ENCODE measurements around the gene SCNN1B. TPM values are rescaled to one million over a fixed set of nuclear protein-coding genes. Genes with fewer than 3 reads are reported as not detected.

Gene SCNN1B
- total and polyA plus RNA-seq, 4 experiments from 2014 or later, result not detected

DNA sequence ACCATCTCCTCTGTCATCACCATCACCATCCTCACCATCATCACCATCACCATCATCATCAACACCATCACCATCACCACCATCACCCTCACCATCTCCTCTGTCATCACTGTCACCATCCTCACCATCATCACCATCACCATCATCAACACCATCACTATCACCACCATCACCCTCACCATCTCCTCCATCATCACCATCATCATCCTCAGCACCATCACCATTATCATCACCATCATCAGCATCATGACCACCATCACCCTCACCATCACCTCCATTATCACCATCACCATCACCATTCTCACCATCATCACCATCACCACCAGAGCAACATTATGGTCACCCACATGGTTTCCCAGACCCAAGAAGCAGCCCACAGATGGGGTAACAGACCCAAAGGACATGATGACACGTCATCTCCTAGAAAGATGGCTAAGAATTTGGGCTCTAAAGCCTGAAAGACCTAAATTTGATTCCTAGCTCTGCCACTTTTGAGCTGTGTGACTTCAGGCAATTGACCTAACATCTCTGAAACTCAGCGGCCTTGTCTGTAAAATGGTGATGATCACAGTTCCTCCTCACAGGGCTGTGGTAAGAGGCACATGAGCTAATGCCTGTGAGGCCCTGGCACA lies 14.6 kb downstream of the SCNN1B start:
- no peaks in the 10 kb centered on the region for H3K36me3 ChIP-seq (ENCODE audit: insufficient read depth, low read length)
- H3K4me3 ChIP-seq (ENCODE audit: low read length in 2 of 2), result no peak overlapping the region
- H3K9me3 ChIP-seq (ENCODE audit: control insufficient read depth in 1 of 2, low read length in 2 of 2), result no peaks in the 10 kb centered on the region
- H3K27ac ChIP-seq (ENCODE audit: low read depth, low read length), result no peak overlapping the region
- ChIA-PET CTCF (ENCODE audit: partially characterized antibody) (no interaction called here), POLR2A (ENCODE audit: partially characterized antibody) (no interaction called here)
- no peaks in the 10 kb centered on the region for H3K9me3 Mint-ChIP-seq
- no peaks in the 10 kb centered on the region for H3K4me1 ChIP-seq (ENCODE audit: insufficient read depth, low read length)
- H3K27ac Mint-ChIP-seq, result no peak overlapping the region
- DNase-seq, result no peak
- H3K4me1 Mint-ChIP-seq, result no peaks in the 10 kb centered on the region
- peaks cover 3 to 7% of the 10 kb centered on the region in 2 donors for H3K27me3 Mint-ChIP-seq
- no peaks in the 10 kb centered on the region for H3K27me3 ChIP-seq (ENCODE audit: insufficient read depth, low read length)
- intact Hi-C loops (cut with micrococcal nuclease), result no loop called here
- no peak overlapping the region for H3K4me3 Mint-ChIP-seq
- no peaks in the 10 kb centered on the region for H3K36me3 Mint-ChIP-seq

DNA sequence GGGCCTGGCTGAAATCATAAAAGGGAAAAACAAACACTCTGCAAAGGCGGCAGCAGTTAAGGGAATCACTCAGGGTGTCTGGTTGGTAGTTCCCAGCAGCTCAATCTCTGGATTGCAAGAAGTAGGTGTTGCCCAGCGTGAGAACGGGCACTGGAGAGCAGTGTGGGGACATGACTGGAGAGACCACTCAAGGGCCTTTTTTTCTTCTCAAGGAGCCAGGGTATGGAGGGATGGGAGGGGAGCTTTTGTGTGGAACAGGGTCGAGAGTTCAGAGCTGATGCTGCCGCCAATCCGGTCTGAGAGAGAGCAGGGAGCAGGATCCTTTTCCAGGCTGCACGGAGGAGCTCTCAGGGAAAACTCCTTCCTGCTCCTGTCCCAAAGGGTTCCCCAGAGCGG lies 15.2 kb downstream of the SCNN1B start:
- no peaks in the 10 kb centered on the region for H3K36me3 ChIP-seq (ENCODE audit: insufficient read depth, low read length)
- no peaks in the 10 kb centered on the region for H3K9me3 Mint-ChIP-seq
- no peaks in the 10 kb centered on the region for H3K4me1 ChIP-seq (ENCODE audit: insufficient read depth, low read length)
- ChIA-PET CTCF (ENCODE audit: partially characterized antibody) (no interaction called here), POLR2A (ENCODE audit: partially characterized antibody) (no interaction called here)
- H3K9me3 ChIP-seq (ENCODE audit: control insufficient read depth in 1 of 2, low read length in 2 of 2), result no peaks in the 10 kb centered on the region
- no peak overlapping the region for H3K27ac Mint-ChIP-seq
- H3K27me3 Mint-ChIP-seq, result peaks cover 3 to 7% of the 10 kb centered on the region in 2 donors
- intact Hi-C loops (cut with micrococcal nuclease), result no loop called here
- H3K27me3 ChIP-seq (ENCODE audit: insufficient read depth, low read length), result no peaks in the 10 kb centered on the region
- no peak overlapping the region for H3K27ac ChIP-seq (ENCODE audit: low read depth, low read length)
- no peaks in the 10 kb centered on the region for H3K4me1 Mint-ChIP-seq
- no peak for DNase-seq
- no peak overlapping the region for H3K4me3 Mint-ChIP-seq
- H3K36me3 Mint-ChIP-seq, result no peaks in the 10 kb centered on the region
- no peak overlapping the region for H3K4me3 ChIP-seq (ENCODE audit: low read length in 2 of 2)

GRCh38 chr16:23317751-23318150 lies 15.6 kb downstream of the SCNN1B start:
- no peak overlapping the region for H3K27ac Mint-ChIP-seq
- CTCF ChIA-PET (ENCODE audit: partially characterized antibody), result no interaction called here

GRCh38 chr16:23318639-23319038 lies 16.5 kb downstream of the SCNN1B start:
- intact Hi-C loops (cut with micrococcal nuclease), result no loop called here

More at GRCh38 chr16:23317751-23318150, 15.6 kb downstream of the SCNN1B start:
- Histone ChIP-seq H3K4me1 (ENCODE audit: insufficient read depth, low read length) (no peaks in the 10 kb centered on the region), H3K27ac (ENCODE audit: low read depth, low read length) (no peak overlapping the region), H3K9me3 (ENCODE audit: control insufficient read depth in 1 of 2, low read length in 2 of 2) (no peaks in the 10 kb centered on the region), H3K4me3 (ENCODE audit: low read length in 2 of 2) (no peak overlapping the region), H3K27me3 (ENCODE audit: insufficient read depth, low read length) (no peaks in the 10 kb centered on the region), H3K36me3 (ENCODE audit: insufficient read depth, low read length) (no peaks in the 10 kb centered on the region)
- no peaks in the 10 kb centered on the region for H3K36me3 Mint-ChIP-seq
- intact Hi-C loops (cut with micrococcal nuclease), result no loop called here
- no peaks in the 10 kb centered on the region for H3K9me3 Mint-ChIP-seq
- H3K4me3 Mint-ChIP-seq, result no peak overlapping the region
- H3K27me3 Mint-ChIP-seq, result peaks cover 3 to 7% of the 10 kb centered on the region in 2 donors
- no peak for DNase-seq
- POLR2A ChIA-PET (ENCODE audit: partially characterized antibody), result no interaction called here
- H3K4me1 Mint-ChIP-seq, result no peaks in the 10 kb centered on the region

GRCh38 chr16:23319861-23320615 lies 17.9 kb downstream of the SCNN1B start:
- Histone ChIP-seq H3K9me3 (ENCODE audit: control insufficient read depth in 1 of 2, low read length in 2 of 2) (no peaks in the 10 kb centered on the region), H3K4me3 (ENCODE audit: low read length in 2 of 2) (no peak overlapping the region), H3K4me1 (ENCODE audit: insufficient read depth, low read length) (no peaks in the 10 kb centered on the region), H3K27ac (ENCODE audit: low read depth, low read length) (no peak overlapping the region), H3K36me3 (ENCODE audit: insufficient read depth, low read length) (no peaks in the 10 kb centered on the region), H3K27me3 (ENCODE audit: insufficient read depth, low read length) (no peaks in the 10 kb centered on the region)
- POLR2A ChIA-PET (ENCODE audit: partially characterized antibody), result no interaction called here
- H3K4me1 Mint-ChIP-seq, result no peaks in the 10 kb centered on the region
- CTCF ChIA-PET (ENCODE audit: partially characterized antibody), result no interaction called here
- H3K36me3 Mint-ChIP-seq, result no peaks in the 10 kb centered on the region
- DNase-seq, result no peak
- no peaks in the 10 kb centered on the region for H3K9me3 Mint-ChIP-seq
- intact Hi-C loops (cut with micrococcal nuclease), result no loop called here
- H3K27me3 Mint-ChIP-seq, result peaks cover 5 to 6% of the 10 kb centered on the region in 2 donors
- no peak overlapping the region for H3K4me3 Mint-ChIP-seq
- no peak overlapping the region for H3K27ac Mint-ChIP-seq

More at GRCh38 chr16:23318639-23319038, 16.5 kb downstream of the SCNN1B start:
- no peak for DNase-seq
- Mint-ChIP-seq H3K9me3 (no peaks in the 10 kb centered on the region), H3K36me3 (no peaks in the 10 kb centered on the region), H3K4me3 (no peak overlapping the region), H3K4me1 (no peaks in the 10 kb centered on the region), H3K27ac (no peak overlapping the region), H3K27me3 (peaks cover 0 to 8% of the 10 kb centered on the region in 2 donors)
- no peak overlapping the region for H3K27ac ChIP-seq (ENCODE audit: low read depth, low read length)
- H3K4me3 ChIP-seq (ENCODE audit: low read length in 2 of 2), result no peak overlapping the region
- ChIA-PET POLR2A (ENCODE audit: partially characterized antibody) (no interaction called here), CTCF (ENCODE audit: partially characterized antibody) (no interaction called here)
- H3K36me3 ChIP-seq (ENCODE audit: insufficient read depth, low read length), result no peaks in the 10 kb centered on the region
- H3K9me3 ChIP-seq (ENCODE audit: control insufficient read depth in 1 of 2, low read length in 2 of 2), result no peaks in the 10 kb centered on the region
- H3K4me1 ChIP-seq (ENCODE audit: insufficient read depth, low read length), result no peaks in the 10 kb centered on the region
- H3K27me3 ChIP-seq (ENCODE audit: insufficient read depth, low read length), result no peaks in the 10 kb centered on the region

DNA sequence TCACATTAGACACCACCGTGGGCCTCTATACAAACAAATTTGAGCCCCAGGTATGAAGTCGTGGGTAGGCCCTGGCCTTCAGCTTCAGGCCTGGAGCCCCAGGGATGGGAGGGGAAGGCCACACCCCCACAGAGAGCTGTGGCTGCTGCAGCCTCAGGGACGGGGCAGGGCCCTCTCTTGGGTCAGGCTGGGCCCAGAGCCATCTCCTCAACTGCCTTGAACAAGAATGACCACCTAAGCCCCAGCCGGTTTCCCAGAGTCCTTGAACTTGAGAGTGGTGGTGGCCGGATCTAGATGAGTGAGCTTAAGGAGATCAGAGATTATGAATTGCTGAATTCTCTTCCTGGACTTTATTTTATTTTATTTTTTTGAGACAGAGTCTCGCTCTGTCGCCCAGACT lies 18.6 kb downstream of the SCNN1B start:
- H3K4me3 ChIP-seq (ENCODE audit: low read length in 2 of 2), result no peak overlapping the region
- Mint-ChIP-seq H3K36me3 (no peaks in the 10 kb centered on the region), H3K9me3 (no peaks in the 10 kb centered on the region), H3K27me3 (peaks cover 5 to 6% of the 10 kb centered on the region in 2 donors), H3K4me1 (no peaks in the 10 kb centered on the region), H3K4me3 (no peak overlapping the region), H3K27ac (no peak overlapping the region)
- H3K27ac ChIP-seq (ENCODE audit: low read depth, low read length), result no peak overlapping the region
- intact Hi-C loops (cut with micrococcal nuclease), result no loop called here
- ChIA-PET CTCF (ENCODE audit: partially characterized antibody) (no interaction called here), POLR2A (ENCODE audit: partially characterized antibody) (no interaction called here)
- H3K27me3 ChIP-seq (ENCODE audit: insufficient read depth, low read length), result no peaks in the 10 kb centered on the region
- peak in 1 of 5 donors; percentile 31 for DNase-seq
- no peaks in the 10 kb centered on the region for H3K36me3 ChIP-seq (ENCODE audit: insufficient read depth, low read length)
- H3K9me3 ChIP-seq (ENCODE audit: control insufficient read depth in 1 of 2, low read length in 2 of 2), result no peaks in the 10 kb centered on the region
- no peaks in the 10 kb centered on the region for H3K4me1 ChIP-seq (ENCODE audit: insufficient read depth, low read length)

GRCh38 chr16:23321206-23321875 lies 19.2 kb downstream of the SCNN1B start:
- Mint-ChIP-seq H3K4me3 (no peak overlapping the region), H3K27me3 (peaks cover 5 to 6% of the 10 kb centered on the region in 2 donors), H3K27ac (no peak overlapping the region), H3K36me3 (no peaks in the 10 kb centered on the region), H3K9me3 (no peaks in the 10 kb centered on the region), H3K4me1 (no peaks in the 10 kb centered on the region)
- POLR2A ChIA-PET (ENCODE audit: partially characterized antibody), result no interaction called here
- CTCF ChIA-PET (ENCODE audit: partially characterized antibody), result no interaction called here
- Histone ChIP-seq H3K27ac (ENCODE audit: low read depth, low read length) (no peak overlapping the region), H3K27me3 (ENCODE audit: insufficient read depth, low read length) (no peaks in the 10 kb centered on the region), H3K4me1 (ENCODE audit: insufficient read depth, low read length) (no peaks in the 10 kb centered on the region), H3K36me3 (ENCODE audit: insufficient read depth, low read length) (no peaks in the 10 kb centered on the region), H3K9me3 (ENCODE audit: control insufficient read depth in 1 of 2, low read length in 2 of 2) (no peaks in the 10 kb centered on the region), H3K4me3 (ENCODE audit: low read length in 2 of 2) (no peak overlapping the region)
- DNase-seq, result peak in 1 of 5 donors; percentile 34
- intact Hi-C loops (cut with micrococcal nuclease), result no loop called here

All from CD4-positive, alpha-beta memory T cell (primary cell).